NK-92 treated with Interleukin-12 subunit alpha and Interleukin-12 subunit beta, amount 100 ng/mL, for 24 hours (cell line): ENCODE results near the gene PANK4.

Experiments used
- DNase-seq: peaks from one replicate; lab custom pipeline; 2025; lab: John Stamatoyannopoulos, UW

Gene PANK4

DNA sequence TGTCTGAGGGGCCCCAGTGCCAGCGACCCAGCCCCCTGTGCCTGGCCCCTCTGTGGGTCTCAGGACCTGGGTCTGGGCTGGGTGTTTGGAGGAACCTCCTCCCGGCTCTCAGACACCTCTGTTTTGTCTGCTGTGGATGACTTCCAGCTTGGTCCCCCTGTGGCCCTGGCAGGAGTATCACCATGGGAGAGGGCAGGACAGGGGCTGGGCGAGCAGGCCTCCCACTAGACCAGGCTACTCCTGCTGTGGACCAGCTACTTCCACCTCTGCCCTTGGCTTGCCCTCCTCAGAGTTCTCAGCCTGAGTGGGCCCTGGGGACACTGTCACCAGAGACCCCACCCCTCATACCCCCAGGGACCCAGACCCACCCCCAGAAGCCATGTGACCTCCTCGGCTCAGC lies 28.5 kb downstream of the PANK4 start:
- no peak for DNase-seq

DNA sequence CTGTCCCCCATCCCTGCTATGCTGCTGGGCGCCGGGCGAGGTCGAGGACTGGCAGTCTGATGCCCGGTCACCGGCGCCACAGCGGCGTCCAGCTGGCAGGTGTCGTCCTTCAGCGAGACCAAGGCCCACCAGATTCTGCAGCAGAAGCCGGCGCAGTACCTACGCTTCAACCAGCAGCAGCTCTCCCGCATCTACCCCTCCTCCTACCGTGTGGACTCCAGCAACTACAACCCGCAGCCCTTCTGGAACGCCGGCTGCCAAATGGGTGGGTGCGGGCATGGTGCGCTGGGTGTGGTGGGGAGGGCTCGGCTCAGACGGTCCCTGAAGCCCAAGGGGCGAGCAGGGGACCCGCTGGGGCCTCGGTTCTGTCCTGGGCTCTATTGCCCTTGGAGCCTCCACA lies 29.6 kb downstream of the PANK4 start:
- DNase-seq, result no peak

DNA sequence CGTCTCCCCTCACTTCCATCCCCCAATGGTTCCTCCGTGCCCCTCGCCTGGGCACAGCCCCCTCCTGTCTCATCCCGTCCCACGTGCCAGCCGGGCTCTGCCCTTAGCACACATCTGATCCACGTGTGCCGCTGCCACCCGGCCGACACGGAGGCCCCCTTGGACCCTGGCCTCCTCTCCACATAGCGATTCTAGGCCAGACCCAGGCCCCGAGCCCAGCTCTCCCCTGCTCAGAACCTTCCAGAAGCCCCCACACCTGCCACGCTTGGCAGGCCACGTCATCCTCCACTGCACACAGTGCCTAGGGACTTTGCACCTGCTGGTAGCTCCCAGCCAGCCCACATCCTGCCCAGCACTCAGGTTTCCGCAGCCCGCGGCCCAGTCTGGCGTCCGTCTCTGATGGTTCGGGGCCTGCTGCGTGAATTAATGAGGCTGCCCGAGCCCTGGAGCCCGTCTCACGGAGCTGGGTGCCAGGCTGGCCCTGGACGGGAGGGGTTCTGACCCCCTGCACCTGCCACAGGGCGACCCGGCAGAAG lies 30.2 kb downstream of the PANK4 start:
- DNase-seq, result no peak

DNA sequence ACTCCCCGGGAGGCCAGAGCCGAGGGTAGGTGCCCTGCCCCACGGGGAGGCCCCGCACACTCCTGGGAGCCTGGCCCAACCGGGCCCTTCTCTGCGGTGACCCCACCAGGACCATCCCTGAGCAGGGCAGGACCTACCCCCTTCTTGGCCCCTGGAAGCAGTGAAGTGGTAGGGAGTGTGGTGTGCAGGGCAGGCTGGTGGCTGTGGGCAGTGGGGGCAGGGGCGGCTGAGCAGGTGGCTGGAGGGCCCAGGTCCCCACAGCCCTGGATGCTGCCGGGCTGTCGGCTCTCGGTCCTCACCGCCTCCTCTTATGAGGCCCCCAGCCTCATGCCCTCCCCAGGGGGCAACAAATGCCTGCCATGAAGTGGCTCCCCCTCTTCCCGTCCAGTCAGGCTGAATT lies 30.9 kb downstream of the PANK4 start:
- DNase-seq, result no peak

DNA sequence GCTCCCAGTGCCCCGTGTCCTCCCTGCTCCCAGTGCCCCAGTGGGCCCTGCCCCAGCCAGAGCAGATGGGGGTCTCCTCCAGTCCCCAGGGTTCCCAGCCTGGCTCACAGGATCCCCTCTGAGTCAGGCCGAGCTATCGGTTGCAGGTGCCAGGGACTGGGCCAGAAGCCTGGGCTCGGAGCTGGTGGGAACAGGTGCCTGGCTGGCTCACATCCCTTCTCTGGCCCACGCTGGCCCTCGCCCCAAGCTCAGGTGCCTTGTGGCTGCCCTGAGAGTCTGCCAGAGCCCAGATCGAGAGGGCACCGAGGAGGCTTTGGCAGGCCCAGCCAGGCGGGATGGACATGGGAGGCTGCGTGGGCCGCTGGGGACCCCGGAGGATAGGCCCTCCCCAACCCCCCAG lies 31.4 kb downstream of the PANK4 start:
- no peak for DNase-seq

DNA sequence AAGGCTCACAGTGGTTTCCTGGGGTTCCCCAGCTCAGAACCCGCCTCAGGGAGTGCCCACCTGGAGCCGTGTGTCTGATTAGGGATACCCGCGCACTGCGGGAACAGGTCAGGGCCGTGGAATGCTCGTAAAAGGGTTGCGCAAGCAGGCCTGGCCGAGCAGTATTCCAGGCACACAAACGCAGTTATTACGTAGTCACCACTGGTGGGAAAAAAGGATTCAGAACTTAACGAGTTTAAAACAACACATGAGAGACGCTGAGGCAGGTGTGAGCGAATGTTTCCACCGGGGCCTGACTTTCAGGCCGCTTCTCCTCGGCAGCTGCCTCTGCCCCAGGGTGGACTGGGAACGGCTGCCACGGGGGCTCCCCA lies 32.1 kb downstream of the PANK4 start:
- no peak for DNase-seq

DNA sequence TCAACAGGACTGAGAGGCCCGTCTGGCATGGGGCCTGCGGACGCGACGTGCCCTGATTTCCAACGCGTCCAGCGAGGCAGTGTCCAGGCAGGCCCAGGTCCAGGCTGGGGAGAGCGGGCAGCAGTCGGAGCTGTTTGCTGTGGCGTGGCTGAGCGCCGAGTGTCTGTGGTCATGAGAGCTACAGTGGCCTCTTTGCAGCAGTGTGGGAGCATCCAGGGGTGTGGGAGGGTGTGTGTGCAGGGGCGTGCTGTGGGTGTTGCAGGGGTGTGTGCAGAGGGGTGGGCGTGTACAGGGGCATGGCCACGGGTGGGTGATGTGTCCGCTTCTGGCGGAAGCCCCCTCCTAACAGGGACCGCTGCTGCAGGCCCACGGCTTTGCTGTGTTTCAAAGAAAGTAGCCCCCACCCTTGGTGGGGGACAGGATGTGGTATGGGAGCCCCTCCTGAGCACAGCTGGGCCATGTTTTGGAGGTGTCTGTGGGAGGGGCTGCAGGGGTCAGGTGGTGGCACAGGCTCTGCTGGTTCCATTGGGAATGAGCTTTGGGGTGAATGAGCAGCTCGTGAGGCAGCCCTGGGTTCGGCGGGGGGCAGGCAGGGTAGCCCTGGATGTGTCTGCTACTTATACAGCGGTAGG lies 32.6 kb downstream of the PANK4 start:
- DNase-seq, result no peak

DNA sequence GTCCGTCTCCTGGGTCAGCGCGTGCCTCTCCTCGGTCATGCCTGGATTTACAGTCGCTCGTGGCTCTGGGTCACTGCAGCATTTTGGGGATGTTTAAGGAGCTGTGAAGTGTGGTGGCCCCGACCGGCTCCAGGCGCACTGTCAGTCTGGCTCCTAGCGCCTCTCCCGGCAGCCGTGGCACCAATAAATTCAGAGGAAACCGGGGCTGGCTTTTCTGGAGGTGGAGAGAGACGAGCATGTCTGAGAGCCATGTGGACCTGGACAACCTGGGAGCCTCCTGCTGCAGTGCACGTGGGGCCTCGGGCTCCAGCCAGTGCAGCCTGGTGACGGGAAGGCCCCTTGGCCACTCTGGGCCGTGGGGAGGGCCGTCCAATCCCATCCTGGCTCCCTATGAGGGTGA lies 33.2 kb downstream of the PANK4 start:
- DNase-seq, result no peak

DNA sequence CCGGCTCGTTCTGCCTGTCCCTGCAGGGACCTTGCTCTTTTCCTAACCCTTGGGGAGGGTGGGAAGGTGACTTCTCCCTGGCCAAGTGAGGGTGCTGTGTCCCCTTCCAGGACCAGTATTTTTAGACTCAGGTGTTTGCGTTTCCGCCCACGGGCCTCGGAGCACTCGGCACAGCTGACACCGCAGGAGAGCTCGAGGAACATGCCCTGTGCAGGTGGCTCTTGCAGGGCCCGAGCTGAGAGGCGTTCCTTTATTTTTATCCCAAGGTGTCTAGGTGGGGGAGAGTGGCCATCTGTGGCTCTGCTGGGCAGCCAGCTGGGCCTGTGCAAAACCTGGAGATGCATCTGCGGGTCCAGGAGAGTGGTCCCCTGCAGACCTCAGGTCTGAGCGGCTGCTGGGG lies 34.3 kb downstream of the PANK4 start:
- DNase-seq, result no peak

DNA sequence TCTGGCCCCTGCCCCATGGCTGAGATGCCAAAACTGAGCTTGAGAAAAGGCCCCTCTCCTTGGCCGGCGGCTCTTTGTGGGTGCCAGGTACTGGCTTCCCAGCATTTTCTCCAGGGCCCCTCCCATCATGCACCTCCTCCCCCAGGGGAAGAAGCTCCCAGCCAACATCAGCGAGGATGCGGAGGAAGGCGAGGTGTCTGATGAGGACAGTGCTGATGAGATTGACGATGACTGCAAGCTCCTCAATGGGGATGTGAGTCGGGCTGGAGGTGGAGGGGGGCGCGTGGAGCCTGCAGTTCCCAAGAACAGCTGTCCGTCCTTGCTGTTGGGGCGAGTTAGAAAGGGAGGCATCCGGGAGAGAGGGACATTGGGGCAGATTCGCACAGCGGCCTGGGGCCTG lies 36.8 kb downstream of the PANK4 start:
- DNase-seq, result no peak

DNA sequence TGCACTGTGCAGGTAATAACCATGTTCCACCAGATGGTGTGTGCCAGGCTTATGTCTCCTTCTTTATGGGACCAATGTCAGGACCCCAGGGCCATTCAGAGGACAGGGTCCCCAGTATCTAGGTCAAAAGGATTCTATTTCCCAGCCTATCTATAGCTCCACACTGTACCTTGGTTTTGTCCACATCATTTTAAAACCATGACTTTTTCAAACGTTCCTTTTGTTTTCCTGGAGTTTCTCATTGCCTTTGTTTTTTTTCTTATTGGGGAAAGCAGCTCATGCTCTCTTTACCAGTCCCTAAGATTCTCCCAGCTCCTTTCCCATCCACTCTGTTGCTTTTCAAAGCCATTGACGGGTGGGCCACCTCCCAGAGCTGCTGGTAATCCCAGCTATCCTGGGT lies 37.7 kb downstream of the PANK4 start:
- no peak for DNase-seq

DNA sequence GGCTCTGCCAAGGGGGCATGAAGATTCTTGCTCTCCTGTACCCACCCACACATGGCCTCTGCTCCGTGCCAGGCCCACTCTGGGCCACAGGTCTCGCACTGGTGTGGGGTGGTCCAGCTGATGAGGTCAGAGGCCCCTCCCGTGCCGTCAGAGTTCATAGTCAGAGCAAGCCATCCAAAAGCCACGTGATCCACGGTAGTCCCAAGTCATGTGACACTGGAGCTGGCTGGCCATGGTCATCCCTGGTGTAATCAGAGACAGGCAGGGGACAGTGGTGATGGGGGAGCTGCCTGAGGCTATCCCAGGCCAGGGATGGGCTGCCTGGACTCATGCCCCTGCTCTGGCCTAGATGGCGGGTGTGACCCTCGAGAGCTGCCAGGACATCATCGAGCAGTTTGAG lies 39.8 kb downstream of the PANK4 start:
- no peak for DNase-seq

DNA sequence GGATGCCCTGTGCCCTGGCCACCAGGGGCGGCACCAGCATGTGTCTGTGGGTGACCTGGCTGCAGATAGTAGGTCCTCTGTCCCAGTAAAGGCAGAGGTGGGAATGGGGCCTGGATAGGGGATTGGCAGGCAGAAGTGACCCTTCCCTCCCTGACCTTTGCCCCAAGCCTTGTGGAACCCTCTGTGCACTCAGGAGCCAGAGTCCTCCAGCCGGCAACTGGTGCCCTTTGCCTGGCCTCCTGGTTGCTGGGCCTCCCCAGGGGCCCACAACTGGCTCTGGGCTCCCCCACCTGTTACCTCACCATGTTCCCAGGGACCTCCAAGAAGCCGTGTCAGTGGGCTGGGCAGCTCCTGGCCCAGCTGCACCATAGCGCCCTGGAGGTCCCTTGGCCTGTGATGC lies 40.4 kb downstream of the PANK4 start:
- no peak for DNase-seq

DNA sequence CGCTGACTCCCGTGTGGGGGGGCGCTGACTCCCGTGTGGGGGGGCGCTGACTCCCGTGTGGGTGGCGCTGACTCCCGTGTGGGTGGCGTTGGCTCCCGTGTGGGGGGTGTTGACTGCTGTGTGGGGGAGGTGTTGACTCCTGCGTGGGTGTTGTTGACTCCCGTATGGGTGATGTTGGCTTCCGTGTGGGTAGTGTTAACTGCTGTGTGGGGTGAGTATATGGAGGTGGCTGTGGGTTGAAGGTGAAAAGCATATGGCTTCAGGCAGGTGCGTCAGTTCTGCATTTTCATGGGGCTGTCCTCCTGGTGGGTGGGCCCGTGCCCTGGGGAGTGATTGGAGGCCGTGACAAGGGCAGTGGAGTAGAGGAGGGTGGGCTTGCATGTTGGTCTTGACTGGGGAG lies 42.4 kb downstream of the PANK4 start:
- no peak for DNase-seq

DNA sequence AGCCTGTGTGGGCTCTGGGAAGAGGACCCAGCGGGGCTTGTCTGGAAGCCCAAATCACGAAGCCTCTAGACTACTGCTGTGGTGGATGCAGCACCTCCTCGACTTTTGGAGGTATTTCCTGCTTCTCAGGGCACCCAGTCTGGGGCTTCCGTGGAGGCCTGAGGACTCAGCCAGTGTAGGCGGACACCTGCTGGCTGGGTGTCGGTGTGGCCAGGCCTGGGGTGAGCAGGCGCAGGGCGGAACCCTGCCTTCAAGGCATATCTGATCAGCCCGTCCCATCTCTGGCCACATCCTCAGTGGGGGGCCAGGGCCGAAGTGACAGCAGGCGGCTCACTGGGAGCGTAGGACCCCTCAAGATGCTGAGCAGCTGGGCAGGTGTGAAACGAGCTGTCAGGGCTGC lies 43.4 kb downstream of the PANK4 start:
- no peak for DNase-seq

DNA sequence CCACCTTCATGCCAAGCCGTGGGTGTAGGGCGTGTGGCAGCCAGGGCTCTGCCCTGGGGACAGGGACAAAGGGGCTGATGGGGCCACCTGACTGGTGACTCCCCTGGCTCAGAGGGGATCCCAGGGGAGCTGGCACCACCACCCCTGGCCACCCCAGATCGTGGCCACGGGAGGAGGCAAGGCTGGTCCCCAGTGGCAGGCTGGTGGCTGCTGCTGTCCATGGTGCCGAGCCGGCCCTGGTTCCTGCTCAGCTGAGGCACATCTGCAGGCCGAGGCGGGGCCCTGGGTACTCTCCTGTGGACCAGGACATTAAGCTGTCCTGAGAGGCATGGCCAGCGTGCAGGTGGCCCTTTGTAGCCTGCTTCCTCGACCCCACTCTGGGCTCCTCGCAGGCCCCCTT lies 43.8 kb downstream of the PANK4 start:
- no peak for DNase-seq

DNA sequence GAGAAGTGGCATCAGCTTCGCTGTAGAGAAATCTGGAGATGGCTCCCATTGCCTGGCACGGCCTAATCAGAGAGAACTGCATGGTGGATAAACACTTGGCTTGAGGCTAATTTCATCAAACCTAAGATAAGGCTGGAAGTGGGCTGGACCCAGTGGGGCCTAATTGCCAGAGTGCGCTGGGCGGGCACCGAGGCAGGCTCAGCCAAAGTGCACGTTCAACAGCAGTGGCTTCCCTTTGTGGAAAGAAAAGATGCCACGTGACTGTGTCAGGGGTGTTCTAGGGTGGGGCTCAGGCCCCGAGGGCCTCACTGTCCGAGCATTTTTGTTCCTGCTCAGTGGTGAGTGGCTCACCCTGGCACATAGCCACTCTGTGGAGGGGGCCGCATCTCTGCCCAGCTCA lies 44.5 kb downstream of the PANK4 start:
- no peak for DNase-seq

DNA sequence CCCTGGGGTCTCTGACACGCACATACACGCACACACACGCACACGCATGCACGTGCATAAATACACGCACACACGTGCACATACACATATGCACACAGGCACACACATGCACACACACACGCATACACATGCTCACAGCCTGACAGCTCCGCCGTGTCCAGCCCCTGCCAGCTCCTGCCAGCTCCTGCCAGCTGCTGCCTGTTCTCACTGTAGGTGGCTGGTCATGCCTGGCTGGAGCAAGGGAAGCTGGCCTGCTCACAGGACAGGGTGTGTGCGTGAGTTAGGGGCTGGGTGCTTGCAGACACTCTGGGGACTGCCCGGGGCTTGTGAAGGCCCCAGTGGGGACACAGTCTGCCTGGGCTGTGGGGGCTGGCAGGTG lies 45.4 kb downstream of the PANK4 start:
- DNase-seq, result no peak

DNA sequence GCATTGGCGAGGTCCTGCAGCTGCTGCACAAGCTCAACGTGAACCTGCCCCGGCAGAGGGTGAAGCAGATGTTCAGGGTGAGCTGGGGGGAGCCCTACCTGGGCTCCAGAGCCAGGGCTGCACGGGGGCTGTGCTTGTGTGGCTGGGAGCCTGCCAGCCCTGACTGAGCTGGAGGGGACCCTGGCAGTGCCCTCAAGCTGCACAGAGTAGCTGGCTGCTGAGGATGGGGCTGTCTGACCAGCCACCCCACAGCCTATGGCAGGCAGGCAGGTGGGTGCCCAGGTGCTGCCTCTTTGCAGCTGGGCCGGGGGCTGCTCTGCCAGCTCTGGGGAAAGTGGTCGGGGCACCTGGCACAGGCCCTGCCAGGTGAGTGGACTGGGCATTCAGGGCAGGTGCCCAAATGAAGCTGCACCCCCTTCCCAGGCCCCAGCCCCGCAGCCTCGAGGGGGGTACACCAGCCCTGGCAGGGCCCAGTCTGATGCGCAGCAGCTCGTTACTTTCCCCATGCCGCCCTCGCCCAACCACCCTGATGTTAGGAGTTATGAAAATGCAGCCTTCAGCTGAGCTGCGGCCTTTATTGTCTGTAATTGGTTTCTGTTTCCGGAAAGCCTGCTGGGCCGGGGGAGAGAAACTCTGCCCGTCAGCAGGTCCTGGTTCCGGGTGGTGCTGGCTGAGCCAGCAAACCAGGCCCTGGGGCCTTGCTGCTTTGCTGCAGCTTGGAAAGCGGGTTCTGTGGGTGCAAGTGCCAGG lies 46.0 kb downstream of the PANK4 start:
- DNase-seq, result no peak

DNA sequence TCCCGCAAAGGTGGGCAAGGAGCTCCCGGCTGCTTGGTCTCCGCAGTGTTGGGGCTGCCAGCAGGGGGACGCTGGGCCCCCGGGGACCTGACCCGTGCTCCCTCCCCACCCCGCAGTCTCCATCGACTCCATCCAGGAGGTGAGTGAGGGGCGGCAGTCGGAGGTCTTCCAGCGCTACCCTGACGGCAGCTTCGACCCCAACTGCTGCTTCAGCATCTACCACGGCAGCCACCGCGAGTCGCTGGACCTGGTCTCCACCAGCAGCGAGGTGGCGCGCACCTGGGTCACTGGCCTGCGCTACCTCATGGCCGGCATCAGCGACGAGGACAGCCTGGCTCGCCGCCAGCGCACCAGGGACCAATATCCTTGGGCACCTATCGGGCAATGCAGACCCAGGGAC lies 46.8 kb downstream of the PANK4 start:
- DNase-seq, result no peak

DNA sequence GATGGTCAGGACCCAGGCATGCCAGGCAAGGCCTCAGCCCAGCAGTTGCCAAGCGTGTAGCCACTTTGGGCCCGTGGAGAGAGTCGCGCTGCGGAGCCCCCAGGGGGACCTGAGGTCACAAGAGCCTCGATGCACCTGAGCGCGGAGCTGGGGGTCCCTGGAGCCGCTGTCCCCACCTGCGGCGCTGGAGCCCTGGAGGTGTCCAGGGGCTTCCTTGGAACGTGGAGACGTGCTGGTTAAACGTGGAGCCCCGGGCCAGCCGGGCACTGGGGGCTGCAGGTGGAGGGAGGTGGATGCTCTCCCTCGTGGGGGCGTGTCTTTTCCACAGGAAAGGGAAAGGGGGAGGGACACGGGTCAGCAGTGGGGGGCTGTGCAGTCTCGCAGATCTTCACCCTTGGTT lies 47.2 kb downstream of the PANK4 start:
- no peak for DNase-seq

DNA sequence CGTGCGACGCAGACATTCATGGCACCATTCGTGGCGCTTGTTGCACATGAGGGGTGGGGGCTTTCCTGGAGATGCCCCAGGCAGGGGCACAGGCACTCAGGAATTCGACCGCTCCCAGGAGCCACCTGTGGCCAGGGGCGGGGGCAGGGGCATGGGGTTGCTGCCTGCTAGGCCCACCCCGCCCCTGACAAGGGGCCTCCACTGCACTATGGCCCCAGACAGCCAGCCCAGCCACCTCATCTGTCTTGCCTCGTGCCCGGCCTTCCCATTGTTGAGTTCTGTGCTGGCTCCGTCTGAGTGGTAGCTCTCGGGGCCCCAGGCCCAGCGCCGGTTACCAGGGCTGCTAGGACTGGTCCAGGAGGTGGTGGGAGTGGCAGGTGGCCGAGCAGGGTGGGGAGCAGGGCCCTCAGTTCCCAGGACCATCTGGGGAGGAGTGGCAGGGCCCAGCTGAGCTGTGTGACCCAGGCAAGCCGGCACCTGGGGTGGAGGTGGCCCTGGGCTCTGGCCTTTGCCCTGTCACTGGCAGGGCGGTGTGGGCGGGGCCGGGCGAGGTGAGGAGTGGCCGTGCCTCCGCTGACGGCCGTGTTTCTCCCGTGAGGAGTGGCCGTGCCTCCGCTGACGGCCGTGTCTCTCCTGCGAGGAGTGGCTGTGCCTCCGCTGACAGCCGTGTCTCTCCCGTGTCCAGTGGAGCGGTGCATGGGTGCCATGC lies 48.5 kb downstream of the PANK4 start:
- no peak for DNase-seq

DNA sequence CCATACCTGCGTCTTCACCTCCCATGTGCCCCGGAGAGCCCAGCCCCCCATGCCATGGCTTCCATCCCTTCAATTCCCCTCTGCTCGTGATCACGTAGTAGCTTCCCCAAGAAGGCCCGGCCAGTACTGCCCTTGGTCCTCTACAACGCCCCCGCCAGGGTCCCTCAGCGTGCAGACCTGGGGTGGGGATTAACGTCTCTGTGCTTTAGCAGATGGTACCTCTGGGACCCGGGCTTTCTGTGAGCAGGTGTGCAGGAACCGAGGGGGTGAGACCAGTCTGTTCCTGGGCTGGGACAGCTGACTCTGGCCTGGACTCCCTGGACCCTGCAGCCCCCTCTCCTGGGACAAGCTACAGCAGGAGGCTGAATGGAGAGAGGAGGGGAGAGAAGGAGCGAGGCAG lies 49.1 kb downstream of the PANK4 start:
- DNase-seq, result no peak
